ENCODE results near the gene AATK. TPM values are rescaled to one million over a fixed set of nuclear protein-coding genes. Genes with fewer than 3 reads are reported as not detected.

Gene AATK
- total and polyA plus RNA-seq, 2 donors (not counting 3 experiments of a cell fraction or from before 2014, with no cell fraction given) = 0.69 to 1.00 TPM

DNA sequence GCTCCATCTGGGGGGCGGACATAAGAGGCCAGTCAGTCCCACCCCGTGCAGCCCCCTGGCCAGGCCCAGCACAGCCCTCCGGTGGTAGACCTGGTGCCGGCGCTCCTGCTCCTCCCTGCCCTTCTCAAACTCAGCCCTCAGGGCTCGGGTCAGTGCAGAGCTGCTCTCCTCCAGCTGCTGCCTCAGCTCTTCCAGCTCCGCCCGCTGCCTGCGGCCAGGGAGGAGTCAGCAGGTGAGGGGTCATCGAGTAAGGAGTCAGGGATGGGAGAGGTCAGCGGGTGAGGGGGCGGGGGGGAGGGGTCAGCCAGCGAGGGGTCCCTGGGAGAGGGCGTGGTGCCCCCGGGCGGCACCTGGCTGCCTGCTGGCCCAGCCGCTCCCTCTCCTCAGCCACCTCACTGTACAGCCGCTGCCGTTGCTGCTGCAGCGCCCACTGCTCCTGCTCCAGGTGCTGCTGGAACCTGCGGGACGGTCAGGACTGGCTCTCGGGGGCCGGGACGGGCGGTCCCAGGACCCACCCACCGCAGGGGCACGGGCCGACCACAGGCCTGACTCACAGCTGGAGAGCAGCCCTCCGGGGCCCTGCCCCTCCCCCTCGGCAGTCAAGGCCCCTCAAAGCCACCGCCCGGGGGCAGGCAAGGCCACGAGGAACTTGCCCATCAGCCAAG is 26.5 kb upstream of the AATK start:
- Histone ChIP-seq H3K9ac (replicated peaks; ENCODE audit: extremely low read depth, insufficient read depth, low read length) (no peak overlapping the region), H3K4me2 (ENCODE audit: insufficient read depth, low read length) (no peak overlapping the region), H3K27me3 (ENCODE audit: control insufficient read depth in 2 of 2, insufficient read depth in 2 of 2, low read length in 2 of 2) (no peaks in the 10 kb centered on the region), H3K9me1 (replicated peaks; ENCODE audit: control insufficient read depth, extremely low read depth, insufficient read depth, low read length) (no peaks in the 10 kb centered on the region), H3K79me2 (ENCODE audit: control insufficient read depth, insufficient read depth, low read length) (no peaks in the 10 kb centered on the region), H3K4me3 (replicated peaks in 1 of 3; ENCODE audit: insufficient read depth in 1 of 3, low read depth in 1 of 3, low read length in 3 of 3) (no peak overlapping the region), H2AFZ (ENCODE audit: low read depth, low read length) (no peak overlapping the region), H3K4me1 (ENCODE audit: control insufficient read depth, extremely low read depth, insufficient read depth, low read length) (no peaks in the 10 kb centered on the region), H3K27ac (ENCODE audit: insufficient read depth, low read depth, low read length) (no peak overlapping the region), H3K36me3 (ENCODE audit: control insufficient read depth in 2 of 2, extremely low read depth in 1 of 2, insufficient read depth in 2 of 2, low read length in 2 of 2) (peaks cover 0 to 7% of the 10 kb centered on the region in 2 experiments), H3K9me3 (replicated peaks; ENCODE audit: control insufficient read depth, insufficient read depth, low read length) (no peaks in the 10 kb centered on the region), H4K20me1 (replicated peaks; ENCODE audit: control insufficient read depth, extremely low read depth, insufficient read depth, low read length) (no peaks in the 10 kb centered on the region)
- DNase-seq (ENCODE audit: low read depth, low spot score) = no peak
- BruUV-seq (replicated peaks) = no TSS peak
- ChIA-PET POLR2A (no interaction called here), CTCF (no interaction called here)
- TF ChIP-seq MYC (IDR thresholded peaks at IDR 0.05; ENCODE audit: low read depth, low read length) (no peak), MAX (IDR thresholded peaks at IDR 0.05; ENCODE audit: insufficient read depth, insufficient read length) (no peak), CTCF (IDR thresholded peaks at IDR 0.05; ENCODE audit: extremely low read depth in 1 of 2, insufficient read depth in 1 of 2, low read depth in 1 of 2, low read length in 2 of 2) (no peak), FOS (IDR thresholded peaks at IDR 0.05; ENCODE audit: borderline replicate concordance, insufficient read depth, low read length) (no peak), JUN (IDR thresholded peaks at IDR 0.05; ENCODE audit: borderline replicate concordance, insufficient read depth, insufficient read length, low read depth) (no peak), POLR2A (IDR thresholded peaks at IDR 0.05; ENCODE audit: low read depth, low read length) (no peak), EZH2 (IDR thresholded peaks at IDR 0.05; ENCODE audit: borderline replicate concordance, low read depth, low read length, severe bottlenecking) (no peak), POLR2AphosphoS5 (IDR thresholded peaks at IDR 0.05; ENCODE audit: insufficient read depth, low read depth, low read length) (no peak), GATA2 (IDR thresholded peaks at IDR 0.05; ENCODE audit: insufficient read depth, insufficient read length, low read depth, low read length) (no peak)
- intact Hi-C loops (cut with micrococcal nuclease) = no loop called here
- no peak for FAIRE-seq
- dilution Hi-C loops (cut with MboI; ENCODE audit: extremely low pct_ligation_motif_present, low sequenced_read_pairs) = no loop called here

All from endothelial cell of umbilical vein (primary cell).